ENCODE data around the gene PSORS1C1.

DNA sequence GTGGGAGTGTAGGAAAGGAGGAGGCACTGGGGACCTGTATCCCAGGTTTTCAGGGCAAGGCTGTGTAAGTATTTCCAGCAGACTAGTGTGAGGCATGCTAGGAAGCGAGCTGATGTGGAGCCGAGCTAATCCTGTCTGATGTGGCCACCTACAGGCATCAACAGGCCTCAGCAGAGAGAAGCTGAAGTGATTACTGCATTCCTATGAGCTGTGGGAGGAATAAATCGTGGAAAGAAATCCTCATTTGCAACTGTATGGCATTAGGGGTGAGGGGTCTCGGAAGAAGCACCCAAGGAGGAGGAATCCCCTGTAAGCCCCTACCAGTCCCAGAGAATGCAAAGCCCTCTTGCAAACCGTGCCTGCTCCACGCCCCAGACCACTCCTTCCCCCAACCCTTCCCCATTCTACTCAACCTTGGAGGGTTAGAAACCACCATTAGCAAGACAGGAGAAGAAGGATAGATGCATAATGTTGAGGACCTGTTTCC lies 43.8 kb upstream of the PSORS1C1 start:
- TF ChIP-seq FOXM1 (IDR thresholded peaks at IDR 0.05; ENCODE audit: borderline replicate concordance) (no peak), NFRKB (IDR thresholded peaks at IDR 0.05) (no peak), L3MBTL2 (conservative IDR thresholded peaks at IDR 0.05) (no peak), FOXA1 (IDR thresholded peaks at IDR 0.05) (no peak)

All from HEK293T (cell line).